ENCODE results near the gene C3AR1.
"Not testable (repeated sequence)": the region's sequence is repeated elsewhere in the genome, so short reads cannot be mapped to it uniquely, and the experiment has no call there.

The C3AR1 gene

DNA sequence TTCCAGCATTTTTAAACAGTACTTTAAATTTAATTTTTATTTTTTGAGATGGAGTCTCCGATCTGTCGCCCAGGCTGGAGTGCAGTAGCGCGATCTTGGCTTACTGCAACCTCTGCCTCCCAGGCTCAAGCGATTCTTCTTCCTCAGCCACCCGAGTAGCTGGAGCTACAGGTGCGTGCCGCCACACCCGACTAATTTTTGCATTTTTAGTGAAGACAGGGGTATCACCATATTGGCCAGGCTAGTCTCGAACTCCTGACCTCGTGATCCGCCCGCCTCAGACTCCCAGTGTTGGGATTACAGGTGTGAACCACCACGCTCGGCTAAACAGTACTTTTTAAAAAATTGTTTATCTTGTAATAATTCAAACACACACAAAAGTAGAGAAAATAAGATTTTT lies 37.9 kb downstream of the C3AR1 start:
- no peak for DNase-seq (ENCODE audit: insufficient read length, low spot score)
- TF ChIP-seq, protein P1, sequence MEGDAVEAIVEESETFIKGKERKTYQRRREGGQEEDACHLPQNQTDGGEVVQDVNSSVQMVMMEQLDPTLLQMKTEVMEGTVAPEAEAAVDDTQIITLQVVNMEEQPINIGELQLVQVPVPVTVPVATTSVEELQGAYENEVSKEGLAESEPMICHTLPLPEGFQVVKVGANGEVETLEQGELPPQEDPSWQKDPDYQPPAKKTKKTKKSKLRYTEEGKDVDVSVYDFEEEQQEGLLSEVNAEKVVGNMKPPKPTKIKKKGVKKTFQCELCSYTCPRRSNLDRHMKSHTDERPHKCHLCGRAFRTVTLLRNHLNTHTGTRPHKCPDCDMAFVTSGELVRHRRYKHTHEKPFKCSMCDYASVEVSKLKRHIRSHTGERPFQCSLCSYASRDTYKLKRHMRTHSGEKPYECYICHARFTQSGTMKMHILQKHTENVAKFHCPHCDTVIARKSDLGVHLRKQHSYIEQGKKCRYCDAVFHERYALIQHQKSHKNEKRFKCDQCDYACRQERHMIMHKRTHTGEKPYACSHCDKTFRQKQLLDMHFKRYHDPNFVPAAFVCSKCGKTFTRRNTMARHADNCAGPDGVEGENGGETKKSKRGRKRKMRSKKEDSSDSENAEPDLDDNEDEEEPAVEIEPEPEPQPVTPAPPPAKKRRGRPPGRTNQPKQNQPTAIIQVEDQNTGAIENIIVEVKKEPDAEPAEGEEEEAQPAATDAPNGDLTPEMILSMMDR (IDR thresholded peaks at IDR 0.05; ENCODE audit: insufficient read depth, missing control alignments) = no peak
- no peak for FAIRE-seq

DNA sequence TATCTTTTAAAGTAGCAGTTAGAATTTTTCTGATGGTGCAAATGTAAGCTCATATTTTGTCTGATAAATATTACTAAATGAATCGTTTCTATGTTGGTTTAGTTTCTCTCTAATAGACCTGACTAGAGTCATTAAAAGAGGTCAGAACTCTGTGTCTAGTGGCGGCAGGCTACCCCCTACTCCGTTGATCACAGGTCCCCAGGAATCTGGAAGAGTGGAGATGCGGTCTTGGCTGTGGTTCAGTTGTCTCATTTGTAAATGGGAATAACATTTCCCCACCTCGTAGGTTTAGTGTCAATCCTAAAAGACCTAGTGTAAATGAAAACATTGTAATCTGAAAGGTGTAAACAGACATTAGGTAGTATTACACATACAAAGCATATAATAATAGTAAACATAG lies 38.3 kb downstream of the C3AR1 start:
- TF ChIP-seq, protein P1 (IDR thresholded peaks at IDR 0.05; ENCODE audit: insufficient read depth, missing control alignments) = no peak
- no peak for DNase-seq (ENCODE audit: insufficient read length, low spot score)
- no peak for FAIRE-seq

DNA sequence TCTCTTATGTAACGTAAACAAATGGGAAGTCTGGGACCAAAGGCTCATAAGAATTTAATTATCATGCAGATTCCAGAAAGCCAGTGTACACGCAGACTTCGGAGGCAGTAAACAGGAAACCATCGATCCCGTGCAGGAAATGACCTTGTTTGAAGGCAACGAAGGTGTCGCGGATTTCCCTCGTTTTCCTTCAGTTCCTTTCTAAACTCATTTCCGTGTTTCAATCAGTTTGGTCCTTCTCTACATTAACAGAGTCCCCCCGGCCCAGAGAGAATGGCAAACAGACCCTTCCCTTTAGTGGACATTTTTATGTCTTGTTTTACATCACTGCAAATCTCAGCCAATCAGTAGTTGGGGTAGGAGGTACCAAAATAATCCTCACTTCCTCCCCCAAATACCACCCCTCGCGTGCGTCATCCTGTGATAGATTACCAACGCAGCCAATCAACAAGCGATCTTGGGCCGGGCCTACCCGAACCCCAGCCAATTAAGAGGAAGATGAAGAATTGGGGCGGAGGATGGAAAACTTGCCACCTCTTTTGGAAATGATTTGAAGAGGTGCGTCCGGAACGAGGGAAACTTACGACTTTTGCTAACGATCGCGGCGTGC lies 39.8 kb downstream of the C3AR1 start:
- DNase-seq (ENCODE audit: insufficient read length, low spot score) (peak; percentile 57), FAIRE-seq (peak; percentile 81)
- TF ChIP-seq, protein P1 (IDR thresholded peaks at IDR 0.05; ENCODE audit: insufficient read depth, missing control alignments) = no peak

DNA sequence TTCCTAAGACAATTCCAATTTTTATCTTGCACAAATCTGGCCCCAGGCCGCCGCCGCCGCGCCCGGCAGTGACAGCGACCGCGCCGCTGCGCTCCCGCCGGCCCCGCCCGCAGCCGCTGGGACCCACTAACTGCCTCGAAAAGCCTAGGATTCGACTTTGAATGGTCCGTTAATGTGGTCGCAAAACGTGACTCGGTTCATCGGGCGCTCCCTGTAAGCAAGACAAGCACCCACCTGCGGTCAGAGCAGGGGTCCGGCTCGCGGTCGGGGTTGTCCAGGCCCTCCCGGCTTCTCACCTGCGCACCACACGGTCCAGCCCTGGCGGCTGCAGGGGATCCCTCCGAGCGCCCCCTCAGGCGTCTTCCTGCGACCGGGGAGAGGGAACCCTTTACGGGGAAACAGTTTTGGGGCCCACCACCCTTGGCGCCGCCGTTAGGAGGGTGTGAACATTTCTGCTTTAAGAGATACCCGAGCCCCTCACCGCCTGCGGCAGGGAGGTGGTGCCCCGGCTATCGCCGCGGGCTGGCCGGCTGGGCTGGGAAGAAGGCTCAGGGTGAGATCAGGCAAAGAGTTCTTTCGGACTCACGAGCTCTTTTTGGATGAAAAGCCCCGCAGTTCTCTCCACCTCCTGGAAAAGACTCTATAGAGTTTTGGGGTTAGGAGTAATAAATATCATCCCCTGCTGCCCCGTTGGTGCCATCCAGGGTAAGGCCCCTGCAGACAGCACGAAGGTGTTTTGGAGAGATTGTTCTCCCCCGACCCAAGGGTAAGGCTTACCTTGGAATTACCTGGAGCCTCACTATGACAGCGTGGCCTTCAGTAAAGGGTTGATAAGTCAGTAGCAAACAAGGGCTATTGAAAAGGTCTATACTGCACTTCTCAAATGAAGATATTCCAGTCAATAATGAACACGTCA lies 47.2 kb downstream of the C3AR1 start:
- DNase-seq (ENCODE audit: insufficient read length, low spot score) (peak; percentile 72), FAIRE-seq (no peak)
- TF ChIP-seq, protein P1 (IDR thresholded peaks at IDR 0.05; ENCODE audit: insufficient read depth, missing control alignments) = no peak

DNA sequence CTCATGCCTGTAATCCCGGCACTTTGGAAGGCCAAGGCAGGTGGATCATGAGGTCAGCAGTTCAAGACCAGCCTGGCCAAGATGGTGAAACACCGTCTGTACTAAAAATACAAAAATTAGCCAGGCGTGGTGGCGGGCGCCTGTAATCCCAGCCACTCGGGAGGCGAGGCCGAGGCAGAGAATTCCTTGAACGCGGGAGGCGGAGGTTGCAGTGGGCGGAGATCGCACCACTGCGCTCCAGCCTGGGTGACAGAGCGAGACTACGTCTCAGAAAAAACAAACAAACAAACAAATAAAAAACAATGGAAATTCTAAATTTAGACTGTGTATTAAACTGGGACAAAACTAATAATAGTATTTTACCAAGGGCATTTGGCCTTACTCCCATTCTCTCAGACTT lies 47.9 kb downstream of the C3AR1 start:
- DNase-seq (ENCODE audit: insufficient read length, low spot score); FAIRE-seq: not testable (repeated sequence)

DNA sequence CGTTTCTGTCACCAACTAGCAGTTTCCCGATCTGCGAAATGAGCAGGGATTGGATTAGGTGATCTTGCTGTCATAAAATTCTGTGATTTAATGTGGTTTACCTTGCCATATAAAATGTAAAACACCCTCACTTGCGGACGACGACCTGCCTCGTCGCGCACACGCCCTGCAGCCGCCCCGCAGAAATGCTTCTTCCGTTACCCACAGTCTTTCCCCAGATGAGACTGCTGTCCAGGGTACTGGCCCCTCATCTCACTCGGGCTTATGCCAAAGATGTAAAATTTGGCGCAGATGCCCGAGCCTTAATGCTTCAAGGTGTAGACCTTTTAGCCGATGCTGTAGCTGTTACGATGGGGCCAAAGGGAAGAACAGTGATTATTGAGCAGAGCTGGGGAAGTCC lies 51.3 kb downstream of the C3AR1 start:
- TF ChIP-seq, protein P1 (IDR thresholded peaks at IDR 0.05; ENCODE audit: insufficient read depth, missing control alignments) = no peak
- FAIRE-seq (no peak), DNase-seq (ENCODE audit: insufficient read length, low spot score) (no peak)

DNA sequence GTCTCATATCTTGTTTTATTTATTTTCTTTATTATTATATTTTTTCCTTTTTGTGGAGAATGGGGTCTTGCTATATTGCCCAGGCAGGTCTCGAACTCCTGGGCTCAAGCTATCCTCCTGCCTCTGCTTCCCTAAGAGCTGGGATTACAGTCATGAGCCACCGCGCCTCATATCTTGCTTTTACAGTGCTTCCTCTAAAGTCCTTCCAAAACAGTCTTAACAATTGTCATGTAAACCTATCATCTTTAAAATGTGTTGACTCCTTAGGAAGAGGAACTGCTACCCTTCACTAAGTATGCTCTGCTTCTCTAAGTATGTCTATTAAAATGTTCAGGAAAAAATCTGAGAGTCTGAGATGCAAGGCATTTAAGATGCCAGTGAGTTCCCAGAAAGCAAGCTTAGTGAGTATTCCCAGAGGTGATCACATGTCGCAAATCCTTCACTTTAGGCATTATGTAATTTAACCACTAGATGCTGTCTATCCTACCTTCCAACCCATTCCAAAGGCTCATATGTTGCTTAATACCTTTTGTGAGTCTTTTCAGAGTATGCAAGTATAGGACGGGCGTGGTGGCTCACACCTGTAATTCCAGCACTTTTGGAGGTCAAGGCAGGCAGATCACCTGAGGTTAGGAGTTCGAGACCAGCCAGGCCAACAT lies 53.4 kb downstream of the C3AR1 start:
- DNase-seq (ENCODE audit: insufficient read length, low spot score) = no peak
- FAIRE-seq = no peak
- TF ChIP-seq, protein P1 (IDR thresholded peaks at IDR 0.05; ENCODE audit: insufficient read depth, missing control alignments) = no peak
